Osteoblast (primary cell): Measurements from ENCODE around the gene LPAR1. TPM values are rescaled to one million over a fixed set of nuclear protein-coding genes. Genes with fewer than 3 reads are reported as not detected.
"Not testable (repeated sequence)": the region's sequence is repeated elsewhere in the genome, so short reads cannot be mapped to it uniquely, and the experiment has no call there.

Experiments
- DNase-seq: peaks from one replicate; pipeline ENCODE4 v3.0.0; 2011; ENCODE audit warnings: low spot score, mixed read lengths; ENCODE audit not compliant: insufficient read length; ENCODE audit errors: missing footprints
- H2AFZ ChIP-seq: 2 replicates; pipeline ENCODE4 v1.6.0; 2011; ENCODE audit warnings: mild to moderate bottlenecking, low read length
- H3K27ac ChIP-seq: 2 replicates; pipeline ENCODE4 v1.5.1; 2011; ENCODE audit warnings: mild to moderate bottlenecking, low read depth, low read length, moderate library complexity
- H3K27me3 ChIP-seq: 2 replicates; pipeline ENCODE4 v1.6.0; 2012; ENCODE audit warnings: mild to moderate bottlenecking, control low read depth, inconsistent platforms, low read length, moderate library complexity; ENCODE audit not compliant: insufficient read depth
- H3K36me3 ChIP-seq: 2 replicates; pipeline ENCODE4 v1.5.1; 2011; ENCODE audit warnings: mild to moderate bottlenecking, low read length, control low read depth, moderate library complexity; ENCODE audit not compliant: insufficient read depth
- H3K4me1 ChIP-seq: 2 replicates; pipeline ENCODE4 v1.5.1; 2011; ENCODE audit warnings: mild to moderate bottlenecking, low read length, control low read depth, moderate library complexity; ENCODE audit not compliant: insufficient read depth
- H3K4me2 ChIP-seq: 2 replicates; pipeline ENCODE4 v1.6.0; 2011; ENCODE audit warnings: mild to moderate bottlenecking, low read length; ENCODE audit not compliant: insufficient read depth
- H3K4me3 ChIP-seq: fragments of 200-600 bp; sonication (generic); 3 replicates; pipeline ENCODE4 v1.5.1; 2012; ENCODE audit warnings: mild to moderate bottlenecking, low read length, inconsistent platforms; ENCODE audit not compliant: insufficient read depth
- H3K79me2 ChIP-seq: 2 replicates; pipeline ENCODE4 v1.6.0; 2012; ENCODE audit warnings: mild to moderate bottlenecking, low read length, control low read depth, inconsistent platforms; ENCODE audit not compliant: insufficient read depth
- H3K9me3 ChIP-seq: 2 replicates; pipeline ENCODE4 v1.5.1; 2011; ENCODE audit warnings: low read depth, low read length, control low read depth
- H4K20me1 ChIP-seq: 2 replicates; pipeline ENCODE4 v1.6.0; 2012; ENCODE audit warnings: mild to moderate bottlenecking, low read length, control low read depth; ENCODE audit not compliant: insufficient read depth
- CTCF ChIP-seq: IDR thresholded peaks from 2 replicates; pipeline ENCODE4 v1.5.1; 2011; ENCODE audit warnings: mild to moderate bottlenecking, low read depth, low read length, moderate library complexity; ENCODE audit errors: extremely low read depth
- small RNA-seq: library from RNA; depleted of rRNA; stranded (forward); fragments of <200 nt; gene quantifications from one replicate; pipeline ENCODE3, GENCODE V24; 2012
- total RNA-seq: library from RNA; depleted of rRNA; stranded (reverse); fragments of >200 nt; gene quantifications from 2 replicates; pipeline ENCODE4 v1.2.3, GENCODE V29; 2012

The LPAR1 gene
- total RNA-seq, 1 donor, result 151 TPM

GRCh38 chr9:110825950-110826349 lies 212.3 kb downstream of the LPAR1 start:
- no peaks in the 10 kb centered on the region for H3K36me3 ChIP-seq
- DNase-seq, result no peak
- no peaks in the 10 kb centered on the region for H4K20me1 ChIP-seq
- no peak for TF ChIP-seq CTCF
- H3K4me2 ChIP-seq, result no peak overlapping the region
- H3K9me3 ChIP-seq, result no peaks in the 10 kb centered on the region
- no peaks in the 10 kb centered on the region for H3K27me3 ChIP-seq
- no peak overlapping the region for H2AFZ ChIP-seq
- H3K4me1 ChIP-seq, result peaks cover 3% of the 10 kb centered on the region
- no peak overlapping the region for H3K27ac ChIP-seq
- no peaks in the 10 kb centered on the region for H3K79me2 ChIP-seq
- H3K4me3 ChIP-seq, result no peak overlapping the region

GRCh38 chr9:110825129-110825528 lies 213.1 kb downstream of the LPAR1 start:
- not testable (repeated sequence) for H3K4me3 ChIP-seq, H3K9me3 ChIP-seq, H3K4me1 ChIP-seq, H3K79me2 ChIP-seq, H3K4me2 ChIP-seq, H4K20me1 ChIP-seq, H3K27me3 ChIP-seq, H3K27ac ChIP-seq, DNase-seq, H2AFZ ChIP-seq, H3K36me3 ChIP-seq

Small RNAs within 50 kb of the gene (small RNA-seq; reads per million reads assigned to genes)
- gene RF00019 (not detected), gene RNU6-432P (not detected)
